ENCODE data around the gene MKLN1.

The MKLN1 gene

DNA sequence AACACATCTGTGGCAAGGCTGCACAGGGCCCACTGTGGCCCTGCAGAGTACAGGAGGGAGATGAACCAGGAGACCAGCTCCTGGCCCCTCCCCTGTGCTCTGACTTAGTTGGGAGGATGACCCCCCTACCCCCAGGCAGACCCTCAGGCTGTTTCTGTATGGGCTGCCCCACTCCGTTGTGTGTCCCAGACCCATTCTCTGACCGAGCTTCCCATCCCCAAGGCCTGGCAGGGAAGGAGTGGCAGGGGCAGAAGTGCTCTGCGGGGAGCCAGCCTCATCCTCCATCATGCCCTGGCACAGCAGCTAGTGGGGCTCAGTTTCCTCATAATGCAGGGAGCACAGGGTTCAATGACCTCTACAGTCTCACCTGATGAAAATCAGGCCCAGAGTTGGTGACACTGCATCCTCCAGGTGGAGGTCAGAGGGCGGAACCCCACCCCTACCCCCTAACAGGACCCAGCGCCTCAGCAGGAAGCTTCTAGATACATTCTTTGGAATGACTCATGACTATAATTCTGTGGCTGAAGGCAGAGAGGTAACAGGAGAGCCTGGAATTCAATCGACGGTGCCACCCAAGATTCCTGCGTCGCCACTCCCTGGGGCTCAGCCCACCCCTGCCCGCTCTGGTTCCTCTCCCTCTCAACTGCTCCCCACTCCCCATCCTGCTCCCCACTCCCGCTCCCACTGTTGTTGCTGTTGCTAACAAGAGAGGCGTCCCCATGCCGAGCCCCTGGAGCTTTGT, 210.6 kb downstream of the MKLN1 start:
- DNase-seq (ENCODE audit: insufficient read length, low spot score): peak; percentile 80
- FAIRE-seq: no peak

DNA sequence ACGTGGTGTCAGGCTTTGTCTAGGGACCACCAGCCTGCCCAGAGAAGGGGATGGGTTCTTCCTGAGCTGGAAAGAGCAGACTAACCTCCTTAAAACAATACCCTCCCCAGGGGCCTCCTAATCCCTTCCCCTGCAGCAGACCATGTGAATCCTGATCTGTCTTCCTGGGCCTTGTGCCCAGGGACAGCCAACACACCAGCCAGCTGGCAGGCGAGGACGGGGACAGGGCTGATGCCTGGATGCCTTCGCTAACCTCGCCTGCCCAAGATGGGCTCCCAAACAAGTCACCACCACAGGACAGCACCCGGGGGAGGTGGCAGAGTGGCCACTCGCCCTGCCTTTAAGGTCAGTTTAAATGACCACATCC, 211.1 kb downstream of the MKLN1 start:
- FAIRE-seq: no peak
- no peak for DNase-seq (ENCODE audit: insufficient read length, low spot score)

GRCh38 chr7:131540491-131541162, 213.0 kb downstream of the MKLN1 start:
- DNase-seq (ENCODE audit: insufficient read length, low spot score): no peak
- no peak for FAIRE-seq

DNA sequence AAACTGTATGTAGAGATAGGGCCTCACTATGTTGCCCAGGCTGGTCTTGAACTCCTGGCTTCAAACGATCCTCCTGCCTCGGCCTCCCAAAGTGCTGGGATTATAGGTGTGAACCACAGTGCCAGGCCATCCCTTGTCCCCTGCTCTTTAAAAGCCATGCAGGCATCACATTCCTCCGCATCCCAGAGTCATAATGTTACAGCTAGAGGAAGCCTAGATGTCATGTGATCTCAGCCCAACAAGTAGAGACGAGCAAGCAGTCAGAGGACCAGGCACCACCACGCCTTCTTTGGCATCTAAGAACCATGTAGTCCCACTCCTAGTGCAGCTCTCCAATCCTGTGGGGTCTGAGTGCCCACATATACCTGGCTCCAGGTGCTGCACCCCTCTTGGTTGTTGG, 215.6 kb downstream of the MKLN1 start:
- FAIRE-seq (no peak), DNase-seq (ENCODE audit: insufficient read length, low spot score) (no peak)

DNA sequence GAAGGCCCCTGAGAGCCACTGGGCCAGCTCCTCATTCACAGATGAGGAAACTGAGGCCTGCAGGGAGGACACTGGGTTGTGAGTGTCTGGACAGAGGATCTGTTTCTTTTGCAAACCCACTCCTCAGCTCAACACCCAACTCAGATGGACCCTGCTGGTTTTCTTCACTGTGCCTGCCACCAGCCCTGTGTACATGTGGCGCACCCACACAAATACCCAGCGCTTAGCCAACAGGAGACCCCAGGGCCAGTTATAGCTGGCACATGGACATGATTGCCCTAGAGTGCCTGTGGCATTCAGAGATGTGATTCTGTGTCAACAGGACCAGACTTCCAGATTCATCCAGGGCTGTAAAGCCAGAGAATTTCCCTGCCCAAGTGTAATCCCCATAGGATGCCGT, 216.3 kb downstream of the MKLN1 start:
- FAIRE-seq: no peak
- DNase-seq (ENCODE audit: insufficient read length, low spot score): no peak

DNA sequence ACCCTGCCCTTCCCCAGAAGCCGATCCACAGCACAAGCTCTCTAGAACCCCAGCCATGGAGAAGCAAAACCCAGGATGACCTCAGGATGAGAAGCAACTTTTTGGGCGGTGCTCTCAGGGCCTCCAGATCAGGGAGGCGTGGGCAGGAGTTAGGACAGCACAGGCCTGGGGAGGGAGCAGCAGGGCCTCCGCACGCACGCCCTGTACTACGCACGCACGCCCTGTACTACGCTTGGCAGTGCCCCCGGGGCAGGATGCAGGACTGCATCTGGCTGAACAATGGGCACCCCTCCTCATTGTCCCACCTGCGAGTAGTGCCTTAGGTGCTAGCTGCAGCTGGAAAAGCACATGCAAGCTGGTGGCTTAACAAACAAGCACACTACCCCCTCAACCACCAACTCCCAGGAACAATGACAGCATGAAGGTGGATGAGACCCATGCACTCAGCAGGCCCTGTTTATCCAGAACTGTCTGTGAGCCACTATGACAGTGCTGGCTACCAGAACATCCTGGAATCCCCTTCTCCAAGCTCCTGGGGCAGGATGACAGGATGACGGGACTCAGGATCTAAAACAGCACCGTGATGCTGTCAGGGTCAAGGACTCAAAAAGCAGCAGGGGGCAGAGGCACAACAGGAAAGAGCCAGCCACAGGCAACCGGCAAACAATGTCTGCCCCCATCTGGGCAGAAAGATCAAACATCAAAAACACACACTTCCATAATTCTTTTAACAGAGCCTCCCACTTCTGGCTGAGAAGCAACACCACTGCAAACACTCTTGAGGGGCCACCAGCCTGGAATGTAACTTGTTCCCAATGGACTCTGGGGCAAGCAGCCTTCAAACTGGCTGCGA, 217.0 kb downstream of the MKLN1 start:
- DNase-seq (ENCODE audit: insufficient read length, low spot score): no peak
- FAIRE-seq: no peak

DNA sequence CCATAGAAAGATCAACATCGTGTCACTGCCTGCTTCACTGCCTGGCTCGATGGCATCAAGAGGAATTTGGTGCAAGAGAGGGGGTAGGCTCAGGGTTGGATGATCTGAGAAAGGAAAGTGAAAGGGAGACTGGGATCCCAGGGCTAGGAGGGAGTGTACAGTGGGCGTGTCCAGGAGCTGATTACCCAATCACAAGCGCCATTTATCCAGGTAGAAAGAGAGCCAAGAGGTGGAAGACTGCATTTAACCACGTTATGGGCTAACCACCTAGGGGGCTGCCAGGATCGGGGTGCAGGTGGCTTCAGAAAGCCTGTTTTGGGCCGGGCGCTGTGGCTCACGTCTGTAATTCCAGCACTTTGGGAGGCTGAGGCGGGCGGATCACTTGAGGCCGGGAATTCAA, 218.4 kb downstream of the MKLN1 start:
- FAIRE-seq: no peak
- DNase-seq (ENCODE audit: insufficient read length, low spot score): no peak
